Measurements from ENCODE around the gene PATJ. TPM values are rescaled to one million over a fixed set of nuclear protein-coding genes. Genes with fewer than 3 reads are reported as not detected.

PATJ gene
- total RNA-seq, 1 experiment from 2014 or later, result 47.3 TPM

- Mint-ChIP-seq H3K27ac (no peak overlapping the region), H3K27me3 (ENCODE audit: low read depth) (no peaks in the 10 kb centered on the region), H3K36me3 (ENCODE audit: insufficient read depth in 1 of 3, low read depth in 3 of 3) (peaks cover 12 to 21% (median 20%) of the 10 kb centered on the region in 3 experiments; a peak in 5 of 7 replicates), H3K9me3 (no peaks in the 10 kb centered on the region), H3K4me1 (peaks cover 17 to 20% of the 10 kb centered on the region in 2 experiments), H3K4me3 (no peak overlapping the region)
- no peak overlapping the region for H3K4me2 ChIP-seq (ENCODE audit: insufficient read depth, insufficient read length, low read length)
- H2BK20ac ChIP-seq (ENCODE audit: low read depth, low read length, poor library complexity, severe bottlenecking), result no peak overlapping the region
- no peaks in the 10 kb centered on the region for H3K79me1 ChIP-seq (ENCODE audit: insufficient read depth, low read depth, low read length, poor library complexity, severe bottlenecking)
- no peak overlapping the region for H2BK12ac ChIP-seq (ENCODE audit: insufficient read length, low read depth, low read length)
- H3K14ac ChIP-seq (ENCODE audit: insufficient read depth, low read length), result no peak overlapping the region
- H4K5ac ChIP-seq (ENCODE audit: insufficient read length, low read depth, low read length), result no peak overlapping the region
- H4K8ac ChIP-seq (replicated peaks; ENCODE audit: insufficient read length, low read depth, low read length), result no peak overlapping the region
- no peak overlapping the region for H3K23ac ChIP-seq (ENCODE audit: insufficient read length, low read depth, low read length)
- H4K20me1 ChIP-seq (ENCODE audit: control insufficient read depth, insufficient read depth, insufficient read length), result no peaks in the 10 kb centered on the region
- no peak overlapping the region for H3K4ac ChIP-seq (ENCODE audit: low read depth, low read length)
- no peak overlapping the region for H3K18ac ChIP-seq (ENCODE audit: insufficient read length, low read depth, low read length)
- no peak; the same call in 2 of the 3 replicates for TF ChIP-seq CTCF (conservative IDR thresholded peaks at IDR 0.05)
- no peak overlapping the region for H2AFZ ChIP-seq (ENCODE audit: low read length)
- no peak for DNase-seq
- H3K9me3 ChIP-seq (ENCODE audit: control insufficient read depth, low read depth, low read length), result no peaks in the 10 kb centered on the region
- H2BK15ac ChIP-seq (ENCODE audit: low read depth, low read length), result no peak overlapping the region
- no peak overlapping the region for H4K91ac ChIP-seq (ENCODE audit: insufficient read length, low read depth, low read length)
- no peak overlapping the region for H2AK5ac ChIP-seq (ENCODE audit: insufficient read length, low read length)
- H2BK5ac ChIP-seq (ENCODE audit: insufficient read length, low read length), result no peak overlapping the region
- no peak overlapping the region for H3T11ph ChIP-seq (ENCODE audit: low read length)
- no CpG with 5 or more reads among the region's 3 CpGs for WGBS (ENCODE audit: extremely low coverage, insufficient read length, low lambda C conversion rate)
- H3K4me1 ChIP-seq (ENCODE audit: insufficient read depth, low read length), result no peaks in the 10 kb centered on the region
- H3K56ac ChIP-seq (ENCODE audit: insufficient read length, low read depth, low read length), result no peak overlapping the region
- H3K27ac ChIP-seq (ENCODE audit: insufficient read length, low read depth, low read length), result no peak overlapping the region
- H3K23me2 ChIP-seq (ENCODE audit: insufficient read length, low read depth, low read length, poor library complexity, severe bottlenecking), result no peaks in the 10 kb centered on the region
- no peaks in the 10 kb centered on the region for H3K27me3 ChIP-seq (ENCODE audit: insufficient read depth, low read length)
- no peaks in the 10 kb centered on the region for H3K79me2 ChIP-seq (ENCODE audit: insufficient read depth, low read length)
- H2BK120ac ChIP-seq (ENCODE audit: low read depth, low read length, poor library complexity, severe bottlenecking), result no peak overlapping the region
- H3K9ac ChIP-seq (ENCODE audit: extremely low read depth, insufficient read length, low read length), result no peak overlapping the region
Observed at GRCh38 chr1:61853583-61853982, 111.3 kb downstream of the PATJ start.

Measured in H9 (cell line).